ENCODE measurements around the gene PUM2. TPM values are rescaled to one million over a fixed set of nuclear protein-coding genes. Genes with fewer than 3 reads are reported as not detected.

PUM2 gene
- polyA plus RNA-seq, 1 donor (not counting 4 experiments of a cell fraction or from before 2014, with no cell fraction given), result 47.5 TPM

GRCh38 chr2:20214566-20215182 is 136.0 kb downstream of the PUM2 start:
- no peak for DNase-seq (ENCODE audit: low read depth, low spot score)
- TF ChIP-seq CTCF (optimal IDR thresholded peaks at IDR 0.05 in 1 of 3, IDR thresholded peaks at IDR 0.05 in 1 of 3, conservative IDR thresholded peaks at IDR 0.05 in 1 of 3; ENCODE audit: extremely low read depth in 1 of 3, insufficient read depth in 2 of 3, low read length in 3 of 3) (no peak), EZH2 (IDR thresholded peaks at IDR 0.05; ENCODE audit: low read length) (no peak)
- peak overlapping the region; percentile 96 for H3K9ac ChIP-seq (ENCODE audit: control insufficient read depth, extremely low read depth, insufficient read depth, low read length)

GRCh38 chr2:20213651-20214565 is 136.7 kb downstream of the PUM2 start:
- peak overlapping the region; percentile 96 for H3K9ac ChIP-seq (ENCODE audit: control insufficient read depth, extremely low read depth, insufficient read depth, low read length)
- no peak for TF ChIP-seq EZH2 (IDR thresholded peaks at IDR 0.05; ENCODE audit: low read length)
- TF ChIP-seq CTCF (optimal IDR thresholded peaks at IDR 0.05 in 1 of 3, IDR thresholded peaks at IDR 0.05 in 1 of 3, conservative IDR thresholded peaks at IDR 0.05 in 1 of 3; ENCODE audit: extremely low read depth in 1 of 3, insufficient read depth in 2 of 3, low read length in 3 of 3), result no peak
- peaks cover 28 to 75% of the 10 kb centered on the region in 2 experiments for H3K36me3 ChIP-seq (ENCODE audit: control insufficient read depth in 2 of 2, extremely low read depth in 1 of 2, insufficient read depth in 2 of 2, low read length in 2 of 2)
- H3K4me3 ChIP-seq (ENCODE audit: control insufficient read depth in 2 of 3, extremely low read depth in 1 of 3, insufficient read depth in 2 of 3, low read depth in 1 of 3, low read length in 3 of 3), result peak overlapping the region in 2 of 3 experiments; percentile 31 to 50
- dilution Hi-C loops (cut with MboI; ENCODE audit: extremely low pct_ligation_motif_present, low sequenced_read_pairs), result no loop called here
- peaks cover 99% of the 10 kb centered on the region for H3K4me1 ChIP-seq (ENCODE audit: control insufficient read depth, extremely low read depth, insufficient read depth, low read length)
- FAIRE-seq, result peak; percentile 91
- no peak overlapping the region for H2AFZ ChIP-seq (ENCODE audit: control insufficient read depth, low read length)
- H3K27ac ChIP-seq (ENCODE audit: control insufficient read depth, insufficient read depth, low read length), result peak overlapping the region; percentile 96
- H3K79me2 ChIP-seq (ENCODE audit: control insufficient read depth, insufficient read depth, low read length), result peaks cover 97% of the 10 kb centered on the region
- H3K9me3 ChIP-seq (ENCODE audit: control insufficient read depth, low read depth, low read length), result no peaks in the 10 kb centered on the region
- H3K4me2 ChIP-seq (ENCODE audit: control insufficient read depth, extremely low read depth, insufficient read depth, low read depth, low read length), result peak overlapping the region; percentile 92
- peaks cover 22% of the 10 kb centered on the region for H4K20me1 ChIP-seq (ENCODE audit: control insufficient read depth, extremely low read depth, insufficient read depth, low read length)
- DNase-seq (ENCODE audit: low read depth, low spot score), result no peak
- H3K27me3 ChIP-seq (ENCODE audit: control insufficient read depth, extremely low read depth, insufficient read depth, low read length), result no peaks in the 10 kb centered on the region
- H3K9me1 ChIP-seq (ENCODE audit: control insufficient read depth, extremely low read depth, insufficient read depth, low read length), result peaks cover 4% of the 10 kb centered on the region

More at GRCh38 chr2:20214566-20215182, 136.0 kb downstream of the PUM2 start:
- Histone ChIP-seq H3K79me2 (ENCODE audit: control insufficient read depth, insufficient read depth, low read length) (peaks cover 97% of the 10 kb centered on the region), H3K4me2 (ENCODE audit: control insufficient read depth, extremely low read depth, insufficient read depth, low read depth, low read length) (peak overlapping the region; percentile 100), H3K9me1 (ENCODE audit: control insufficient read depth, extremely low read depth, insufficient read depth, low read length) (peaks cover 3% of the 10 kb centered on the region), H3K27me3 (ENCODE audit: control insufficient read depth, extremely low read depth, insufficient read depth, low read length) (no peaks in the 10 kb centered on the region), H3K4me1 (ENCODE audit: control insufficient read depth, extremely low read depth, insufficient read depth, low read length) (peaks cover 99% of the 10 kb centered on the region), H3K9me3 (ENCODE audit: control insufficient read depth, low read depth, low read length) (no peaks in the 10 kb centered on the region), H3K4me3 (ENCODE audit: control insufficient read depth in 2 of 3, extremely low read depth in 1 of 3, insufficient read depth in 2 of 3, low read depth in 1 of 3, low read length in 3 of 3) (no peak overlapping the region), H3K27ac (ENCODE audit: control insufficient read depth, insufficient read depth, low read length) (peak overlapping the region; percentile 96), H3K36me3 (ENCODE audit: control insufficient read depth in 2 of 2, extremely low read depth in 1 of 2, insufficient read depth in 2 of 2, low read length in 2 of 2) (peaks cover 28 to 71% of the 10 kb centered on the region in 2 experiments), H4K20me1 (ENCODE audit: control insufficient read depth, extremely low read depth, insufficient read depth, low read length) (peaks cover 27% of the 10 kb centered on the region), H2AFZ (ENCODE audit: control insufficient read depth, low read length) (no peak overlapping the region)
- FAIRE-seq, result no peak
- dilution Hi-C loops (cut with MboI; ENCODE audit: extremely low pct_ligation_motif_present, low sequenced_read_pairs), result no loop called here
